GM08714 (cell line): ENCODE measurements around the gene MOGAT2.
"Not testable (repeated sequence)": the region's sequence is repeated elsewhere in the genome, so short reads cannot be mapped to it uniquely, and the experiment has no call there.

Source experiments
- H3K4me3 ChIP-seq: fragments of 200-500 bp; sonication (Bioruptor generic); 2 replicates; pipeline ENCODE4 v1.5.1; 2014; ENCODE audit warnings: mild to moderate bottlenecking, low read length, inconsistent platforms
- ZNF274 ChIP-seq: IDR thresholded peaks from 2 replicates; pipeline ENCODE4 v1.6.1; 2012; ENCODE audit warnings: mild to moderate bottlenecking, low read depth, low read length

The MOGAT2 gene

GRCh38 chr11:75717608-75718418 is at the start of gene MOGAT2:
Gene MOGAT2, plus strand, starts transcription at chr11:75717838. Its CDS starts 51 bp downstream, at chr11:75717889.
- TF ChIP-seq ZNF274: no peak
- H3K4me3 ChIP-seq: no peak within 1 kb of the TSS

- TF ChIP-seq ZNF274: no peak
- peak within 1 kb of the TSS; percentile 24; the same call in 1 of the 2 replicates for H3K4me3 ChIP-seq
Observed at GRCh38 chr11:75668451-75669297, 49.0 kb upstream of the MOGAT2 start, which contains the start of gene MAP6. Gene MAP6, minus strand, starts transcription at chr11:75669038. Its CDS starts 669 bp downstream, at chr11:75668369.

- no peak overlapping the region for H3K4me3 ChIP-seq
- TF ChIP-seq ZNF274: no peak
Observed at GRCh38 chr11:75673977-75674582, 43.6 kb upstream of the MOGAT2 start.

GRCh38 chr11:75677275-75677674 is 40.4 kb upstream of the MOGAT2 start:
- H3K4me3 ChIP-seq: no peak overlapping the region
- no peak for TF ChIP-seq ZNF274

GRCh38 chr11:75677909-75678308 is 39.7 kb upstream of the MOGAT2 start:
- no peak overlapping the region for H3K4me3 ChIP-seq
- TF ChIP-seq ZNF274: no peak

GRCh38 chr11:75678620-75679259 is 38.9 kb upstream of the MOGAT2 start:
- no peak overlapping the region for H3K4me3 ChIP-seq
- TF ChIP-seq ZNF274: no peak

- TF ChIP-seq ZNF274: no peak
- no peak overlapping the region for H3K4me3 ChIP-seq
Observed at GRCh38 chr11:75679566-75679965, 38.1 kb upstream of the MOGAT2 start.

GRCh38 chr11:75683856-75684255 is 33.8 kb upstream of the MOGAT2 start:
- H3K4me3 ChIP-seq: not testable (repeated sequence)

DNA sequence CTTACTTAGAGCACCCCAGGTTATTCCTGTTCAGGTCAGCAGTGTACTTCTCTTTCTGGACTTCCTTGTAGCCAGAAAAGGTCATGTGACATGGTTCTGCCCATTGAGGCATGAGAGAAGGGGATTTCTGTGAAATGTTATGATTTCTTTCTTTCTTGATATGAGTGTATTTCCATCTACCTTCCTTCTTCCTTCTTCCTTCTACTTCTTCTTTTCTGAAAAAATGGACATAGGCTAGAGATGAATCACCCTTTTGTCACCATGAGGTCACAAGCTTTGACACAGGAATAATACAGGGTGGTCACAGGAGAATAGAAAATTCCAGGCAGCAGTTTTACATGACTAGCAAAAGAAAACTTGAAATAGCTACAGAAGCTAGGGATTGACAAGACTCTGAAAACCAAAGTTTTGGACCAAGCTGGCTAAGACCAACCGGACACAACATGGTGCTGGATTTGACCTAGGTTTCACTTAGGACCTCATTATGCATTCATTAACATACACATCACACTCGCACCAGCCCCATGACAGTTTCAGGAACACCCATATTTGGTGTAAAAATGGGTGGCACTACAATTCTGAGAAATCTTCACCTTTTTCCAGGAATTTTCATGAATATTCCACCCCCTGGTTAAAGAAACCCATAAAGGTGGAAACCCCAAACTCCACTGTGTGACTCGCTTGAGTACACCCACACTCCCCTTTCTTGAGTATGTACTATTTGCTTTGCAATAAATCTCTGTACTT is 27.6 kb upstream of the MOGAT2 start:
- TF ChIP-seq ZNF274: no peak
- H3K4me3 ChIP-seq: no peak overlapping the region

GRCh38 chr11:75691804-75692203 is 25.8 kb upstream of the MOGAT2 start:
- no peak for TF ChIP-seq ZNF274

GRCh38 chr11:75697906-75698581 is 19.6 kb upstream of the MOGAT2 start:
- no peak for TF ChIP-seq ZNF274

More at GRCh38 chr11:75691804-75692203, 25.8 kb upstream of the MOGAT2 start:
- no peak overlapping the region for H3K4me3 ChIP-seq

DNA sequence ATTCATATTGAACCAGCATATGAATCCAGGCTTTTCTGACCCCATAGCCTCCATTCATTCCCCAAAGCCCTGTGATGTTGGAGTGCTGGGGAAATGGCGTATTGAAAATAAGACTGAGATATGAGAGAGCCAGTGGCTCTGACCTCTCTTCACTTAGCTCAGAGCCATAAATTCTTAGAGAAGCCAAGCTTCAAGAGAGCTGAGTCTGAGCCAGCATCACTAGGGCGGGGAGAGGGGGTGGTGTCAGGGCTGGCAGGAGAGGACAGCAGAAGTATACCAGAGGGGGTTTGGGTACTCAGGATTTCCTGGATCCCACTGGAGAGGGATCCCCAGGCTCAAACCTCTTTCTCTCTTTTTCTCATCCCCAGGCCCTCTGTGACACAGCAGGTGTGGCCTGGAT is 16.7 kb upstream of the MOGAT2 start:
- TF ChIP-seq ZNF274: no peak

More at GRCh38 chr11:75697906-75698581, 19.6 kb upstream of the MOGAT2 start:
- no peak overlapping the region for H3K4me3 ChIP-seq

DNA sequence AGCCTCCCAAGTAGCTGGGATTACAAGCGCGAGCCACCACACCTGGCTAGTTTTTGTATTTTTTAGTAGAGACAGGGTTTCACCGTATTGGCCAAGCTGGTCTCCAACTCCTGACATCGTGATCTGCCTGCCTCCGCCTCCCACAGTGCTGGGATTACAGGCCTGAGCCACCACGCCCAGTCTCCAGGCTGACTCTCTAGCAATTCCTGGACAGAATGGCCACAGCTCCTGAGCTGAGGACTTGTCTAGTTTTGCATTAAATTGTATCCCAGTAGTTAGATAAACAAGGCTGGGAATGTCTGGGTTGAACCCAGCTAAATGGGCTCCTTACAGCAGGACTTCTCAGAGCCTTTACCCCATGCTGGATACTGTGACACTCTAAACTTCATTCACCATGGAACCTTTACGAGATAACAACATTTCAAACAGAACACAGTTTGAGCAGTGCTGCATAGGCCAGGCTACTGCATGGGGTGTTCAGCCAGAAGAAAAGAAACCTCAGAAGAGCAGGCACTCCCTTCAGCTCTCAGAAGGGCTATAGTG is 13.9 kb upstream of the MOGAT2 start:
- H3K4me3 ChIP-seq: no peak overlapping the region
- no peak for TF ChIP-seq ZNF274

More for the DNA sequence above, 16.7 kb upstream of the MOGAT2 start:
- H3K4me3 ChIP-seq: no peak overlapping the region
